ENCODE data around the gene ESRP2.

ESRP2 gene

DNA sequence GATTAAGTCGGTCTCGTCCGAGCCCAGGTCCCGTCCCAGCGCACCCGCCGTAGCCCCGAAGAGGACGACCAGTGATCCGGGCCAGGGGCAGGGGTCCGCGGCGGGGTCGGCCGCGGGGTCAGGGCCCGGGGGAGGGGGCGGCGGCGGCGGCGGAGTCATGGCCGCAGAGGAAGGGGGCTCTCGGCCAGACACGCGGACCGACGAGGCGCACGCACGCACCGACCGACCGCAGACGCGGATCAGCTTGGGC lies at the start of gene ESRP2:
ESRP2 (minus strand) TSS at position 241 of the 250 bp plus-strand sequence; CDS start at position 159, 82 bp downstream.
- TF ChIP-seq EZH2phosphoT487 (IDR thresholded peaks at IDR 0.05; ENCODE audit: borderline replicate concordance): no peak
- TF ChIP-seq CTCF (conservative IDR thresholded peaks at IDR 0.05; ENCODE audit: low read length): no peak
- H3K4me1 ChIP-seq (ENCODE audit: insufficient read depth, low read length, poor library complexity, severe bottlenecking): no peaks in the 10 kb centered on the region
- H3K36me3 ChIP-seq (ENCODE audit: insufficient read depth, low read length): peaks cover 20% of the 10 kb centered on the region; the same call in 1 of the 2 replicates
- no peak within 1 kb of the TSS for H2AFZ ChIP-seq (ENCODE audit: low read length)
- H3K79me2 ChIP-seq (ENCODE audit: insufficient read depth, low read length): no peaks in the 10 kb centered on the region
- H3K9me3 ChIP-seq (ENCODE audit: insufficient read depth, low read depth, low read length): no peaks in the 10 kb centered on the region
- H3K4me3 ChIP-seq (ENCODE audit: low read length, poor library complexity, severe bottlenecking): no peak within 1 kb of the TSS
- no peaks in the 10 kb centered on the region for H3K27me3 ChIP-seq (ENCODE audit: insufficient read depth, low read length, poor library complexity, severe bottlenecking)
- H4K20me1 ChIP-seq (ENCODE audit: insufficient read depth, low read length, poor library complexity, severe bottlenecking): peaks cover 1% of the 10 kb centered on the region
- H3K9ac ChIP-seq (ENCODE audit: low read depth, low read length, poor library complexity, severe bottlenecking): no peak within 1 kb of the TSS
- no peaks in the 10 kb centered on the region for H3F3A ChIP-seq (ENCODE audit: low read depth)
- no peaks in the 10 kb centered on the region for H3K9me2 ChIP-seq (replicated peaks; ENCODE audit: low read depth, low read length)
- no peak within 1 kb of the TSS for H3K4me2 ChIP-seq (ENCODE audit: low read depth, low read length, poor library complexity, severe bottlenecking)

DNA sequence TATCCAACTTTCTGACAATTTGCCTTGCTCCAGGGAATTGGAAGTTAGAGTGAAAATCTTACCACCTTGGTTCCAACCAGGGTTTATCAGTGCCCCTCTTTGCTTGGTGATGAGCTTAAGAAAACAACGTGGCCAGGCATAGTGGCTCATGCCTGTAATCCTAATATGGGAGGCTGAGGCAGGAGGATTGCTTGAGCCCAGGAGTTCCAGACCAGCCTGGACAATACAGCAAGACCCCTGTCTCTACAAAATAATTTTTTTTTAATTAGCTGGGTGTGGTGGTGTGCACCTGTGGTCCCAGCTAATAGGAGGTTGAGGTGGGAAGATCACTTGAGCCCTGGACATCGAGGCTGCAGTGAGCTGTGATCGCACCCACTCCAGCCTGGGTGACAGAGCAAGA lies 49.8 kb upstream of the ESRP2 start:
- H3K4me2 ChIP-seq (ENCODE audit: low read depth, low read length, poor library complexity, severe bottlenecking): peak overlapping the region; percentile 98
- no peaks in the 10 kb centered on the region for H3K9me3 ChIP-seq (ENCODE audit: insufficient read depth, low read depth, low read length)
- peaks cover 55% of the 10 kb centered on the region for H3K79me2 ChIP-seq (ENCODE audit: insufficient read depth, low read length)
- peak overlapping the region; percentile 82 for H3K9ac ChIP-seq (ENCODE audit: low read depth, low read length, poor library complexity, severe bottlenecking)
- H3K9me2 ChIP-seq (replicated peaks; ENCODE audit: low read depth, low read length): no peaks in the 10 kb centered on the region
- H4K20me1 ChIP-seq (ENCODE audit: insufficient read depth, low read length, poor library complexity, severe bottlenecking): peaks cover 7% of the 10 kb centered on the region
- H3F3A ChIP-seq (ENCODE audit: low read depth): peaks cover 19% of the 10 kb centered on the region
- H3K36me3 ChIP-seq (ENCODE audit: insufficient read depth, low read length): peaks cover 10% of the 10 kb centered on the region; the same call in 1 of the 2 replicates
- peak overlapping the region; percentile 74 for H3K4me3 ChIP-seq (ENCODE audit: low read length, poor library complexity, severe bottlenecking)
- peaks cover 75% of the 10 kb centered on the region for H3K4me1 ChIP-seq (ENCODE audit: insufficient read depth, low read length, poor library complexity, severe bottlenecking)
- no peak overlapping the region for H2AFZ ChIP-seq (ENCODE audit: low read length)
- TF ChIP-seq EZH2phosphoT487 (IDR thresholded peaks at IDR 0.05; ENCODE audit: borderline replicate concordance) (no peak), CTCF (conservative IDR thresholded peaks at IDR 0.05; ENCODE audit: low read length) (no peak)
- no peaks in the 10 kb centered on the region for H3K27me3 ChIP-seq (ENCODE audit: insufficient read depth, low read length, poor library complexity, severe bottlenecking)

GRCh38 chr16:68284847-68285246 lies 48.9 kb upstream of the ESRP2 start:
- peaks cover 17% of the 10 kb centered on the region for H3F3A ChIP-seq (ENCODE audit: low read depth)
- no peaks in the 10 kb centered on the region for H3K9me3 ChIP-seq (ENCODE audit: insufficient read depth, low read depth, low read length)
- peak overlapping the region; percentile 82 for H3K9ac ChIP-seq (ENCODE audit: low read depth, low read length, poor library complexity, severe bottlenecking)
- H3K4me1 ChIP-seq (ENCODE audit: insufficient read depth, low read length, poor library complexity, severe bottlenecking): peaks cover 67% of the 10 kb centered on the region
- H3K4me3 ChIP-seq (ENCODE audit: low read length, poor library complexity, severe bottlenecking): peak overlapping the region; percentile 74
- peak overlapping the region; percentile 98 for H3K4me2 ChIP-seq (ENCODE audit: low read depth, low read length, poor library complexity, severe bottlenecking)
- no peaks in the 10 kb centered on the region for H3K9me2 ChIP-seq (replicated peaks; ENCODE audit: low read depth, low read length)
- H3K79me2 ChIP-seq (ENCODE audit: insufficient read depth, low read length): peaks cover 57% of the 10 kb centered on the region
- no peak overlapping the region for H2AFZ ChIP-seq (ENCODE audit: low read length)
- TF ChIP-seq CTCF (conservative IDR thresholded peaks at IDR 0.05; ENCODE audit: low read length) (no peak), EZH2phosphoT487 (IDR thresholded peaks at IDR 0.05; ENCODE audit: borderline replicate concordance) (no peak)
- peaks cover 7% of the 10 kb centered on the region; the same call in 1 of the 2 replicates for H3K36me3 ChIP-seq (ENCODE audit: insufficient read depth, low read length)
- H4K20me1 ChIP-seq (ENCODE audit: insufficient read depth, low read length, poor library complexity, severe bottlenecking): peaks cover 7% of the 10 kb centered on the region
- H3K27me3 ChIP-seq (ENCODE audit: insufficient read depth, low read length, poor library complexity, severe bottlenecking): no peaks in the 10 kb centered on the region
